HG03558 (cell line): ENCODE measurements around the gene SMPD3.

Source experiments
- ATAC-seq: cut with Tn5 transposase; IDR thresholded peaks from one replicate; pipeline ENCODE4 v1.9.1; 2021; ENCODE audit warnings: moderate number of reproducible peaks; ENCODE audit not compliant: unreplicated experiment; ENCODE audit errors: extremely low read depth

SMPD3 gene

GRCh38 chr16:68345958-68346635, 102.2 kb downstream of the SMPD3 start:
- no peak for ATAC-seq

DNA sequence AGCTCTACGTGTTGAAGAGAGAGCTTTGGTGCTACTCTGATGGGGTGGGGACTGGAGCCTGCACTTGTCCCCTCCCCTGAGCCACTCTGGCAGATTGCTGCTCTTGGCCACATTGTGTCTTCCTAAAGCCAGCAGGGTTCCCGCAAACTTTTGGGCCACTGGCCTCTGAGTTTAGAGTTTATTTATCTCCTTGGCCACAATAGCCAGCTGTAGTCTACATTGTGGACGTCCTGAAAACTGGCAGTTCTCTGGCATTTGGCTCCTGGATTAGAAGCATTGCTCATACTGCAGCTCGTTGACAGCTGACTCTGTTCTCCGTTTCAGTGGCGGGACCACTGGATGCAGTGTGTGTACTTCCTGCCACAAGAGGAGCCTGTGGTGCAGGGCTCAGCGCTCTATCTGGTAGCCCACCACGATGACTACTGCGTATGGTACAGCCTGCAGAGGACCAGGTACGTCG, 102.9 kb downstream of the SMPD3 start:
- no peak for ATAC-seq

GRCh38 chr16:68344252-68344651, 104.1 kb downstream of the SMPD3 start:
- no peak for ATAC-seq

DNA sequence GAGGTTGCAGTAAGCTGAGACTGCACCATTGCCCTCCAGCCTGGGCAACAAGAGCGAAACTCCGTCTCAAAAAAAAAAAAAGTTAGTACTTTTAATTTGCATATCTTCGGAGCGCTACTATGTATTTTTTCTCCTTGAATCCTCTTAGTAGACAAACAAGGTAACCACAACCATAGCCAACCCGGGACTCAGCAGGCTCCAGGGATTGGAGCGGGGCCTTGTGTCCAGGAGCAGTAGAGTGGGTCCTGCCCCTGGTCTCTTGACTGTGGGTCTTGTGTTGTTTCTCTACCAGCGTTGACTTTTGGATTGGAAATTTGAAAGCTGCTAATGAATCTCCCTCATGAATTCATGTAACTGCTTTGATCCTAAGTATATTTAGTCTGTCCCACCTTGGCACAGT, 105.2 kb downstream of the SMPD3 start:
- no peak for ATAC-seq

GRCh38 chr16:68342620-68343019, 105.7 kb downstream of the SMPD3 start:
- ATAC-seq: no peak

DNA sequence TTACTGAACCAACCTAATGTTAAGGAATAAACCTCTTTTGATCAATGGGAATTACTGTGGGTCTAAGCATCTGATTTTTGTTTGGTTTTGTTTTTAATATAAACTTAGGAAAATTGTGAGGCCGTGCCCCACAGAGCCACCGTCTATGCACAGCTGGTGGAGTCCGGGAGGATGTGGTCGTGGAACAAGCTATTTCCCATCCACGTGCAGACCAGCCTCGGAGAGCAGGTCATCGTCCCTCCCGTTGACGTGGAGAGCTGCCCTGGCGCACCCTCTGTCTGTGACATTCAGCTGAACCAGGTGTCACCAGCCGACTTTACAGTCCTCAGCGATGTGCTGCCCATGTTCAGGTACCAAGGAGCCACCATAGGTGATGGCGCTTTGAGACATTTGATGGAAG, 109.1 kb downstream of the SMPD3 start:
- no peak for ATAC-seq

- no peak for ATAC-seq
These were observed 109.8 kb downstream of the SMPD3 start for GRCh38 chr16:68338326-68339119.

GRCh38 chr16:68335175-68335574, 113.1 kb downstream of the SMPD3 start:
- no peak for ATAC-seq

DNA sequence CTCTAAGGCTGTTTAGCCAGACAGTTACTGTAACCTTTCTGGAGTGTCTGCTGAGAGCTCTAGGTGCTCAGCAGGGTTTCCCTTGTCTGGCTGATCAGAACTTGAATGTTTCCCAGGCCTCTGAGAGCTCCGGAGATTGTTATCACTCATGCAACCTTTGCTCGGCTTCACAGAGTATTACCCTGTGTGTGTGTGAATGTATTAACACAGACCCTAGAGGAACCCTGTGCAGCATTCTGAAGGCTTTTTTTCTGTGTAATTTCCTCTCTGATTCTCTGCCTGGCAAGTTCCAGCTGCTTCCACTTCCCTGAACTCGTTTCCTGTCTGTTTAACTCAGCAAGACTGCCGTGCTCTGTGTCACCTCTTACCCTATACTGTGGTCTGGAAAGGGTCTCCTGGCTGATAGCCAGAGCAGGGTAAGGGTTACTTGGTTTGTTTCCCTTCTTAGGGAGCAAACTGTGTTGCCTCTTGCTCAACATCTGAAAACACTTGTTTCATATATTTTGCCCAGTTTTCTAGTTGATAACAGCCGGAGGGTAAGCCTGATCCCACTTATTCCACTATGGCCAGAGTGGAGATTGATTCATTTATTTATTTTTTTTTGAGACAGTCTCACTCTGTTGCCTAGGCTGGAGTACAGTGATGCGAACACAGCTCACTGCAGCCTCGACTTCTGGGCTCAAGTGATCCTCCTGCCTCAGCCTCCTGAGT, 115.7 kb downstream of the SMPD3 start:
- no peak for ATAC-seq

- ATAC-seq: no peak
These were observed 116.4 kb downstream of the SMPD3 start for GRCh38 chr16:68331879-68332410.

GRCh38 chr16:68328860-68329390, 119.4 kb downstream of the SMPD3 start:
- ATAC-seq: no peak

- no peak for ATAC-seq
These were observed 120.0 kb downstream of the SMPD3 start for GRCh38 chr16:68328151-68328859.

DNA sequence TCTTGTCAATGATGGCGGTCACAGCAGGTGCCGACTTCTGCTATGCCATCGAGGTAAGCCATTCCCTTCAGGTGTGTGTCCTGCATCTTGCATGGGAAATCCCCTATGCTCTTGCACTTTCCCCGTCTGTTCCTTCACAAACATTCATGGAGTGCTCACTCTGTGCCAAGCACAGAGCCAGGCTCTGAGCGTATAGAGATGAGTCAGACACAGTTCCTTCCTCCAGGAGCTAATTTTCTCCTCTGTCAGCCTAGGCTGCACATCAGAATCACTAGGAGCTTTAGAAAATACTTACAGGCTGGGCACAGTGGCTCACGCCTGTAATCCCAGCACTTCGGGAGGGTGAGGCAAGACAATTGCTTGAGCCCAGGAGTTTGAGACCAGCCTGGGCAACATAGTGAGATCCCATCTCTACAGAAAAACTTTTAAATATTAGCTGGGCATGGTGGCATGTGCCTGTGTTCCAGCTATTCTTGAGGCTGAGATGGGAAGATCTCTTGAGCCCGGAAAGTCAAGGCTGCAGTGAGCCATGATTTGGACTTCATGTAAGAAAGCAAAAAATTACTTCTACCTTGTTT, 123.4 kb downstream of the SMPD3 start:
- no peak for ATAC-seq

GRCh38 chr16:68324336-68324735, 124.0 kb downstream of the SMPD3 start:
- ATAC-seq: no peak

DNA sequence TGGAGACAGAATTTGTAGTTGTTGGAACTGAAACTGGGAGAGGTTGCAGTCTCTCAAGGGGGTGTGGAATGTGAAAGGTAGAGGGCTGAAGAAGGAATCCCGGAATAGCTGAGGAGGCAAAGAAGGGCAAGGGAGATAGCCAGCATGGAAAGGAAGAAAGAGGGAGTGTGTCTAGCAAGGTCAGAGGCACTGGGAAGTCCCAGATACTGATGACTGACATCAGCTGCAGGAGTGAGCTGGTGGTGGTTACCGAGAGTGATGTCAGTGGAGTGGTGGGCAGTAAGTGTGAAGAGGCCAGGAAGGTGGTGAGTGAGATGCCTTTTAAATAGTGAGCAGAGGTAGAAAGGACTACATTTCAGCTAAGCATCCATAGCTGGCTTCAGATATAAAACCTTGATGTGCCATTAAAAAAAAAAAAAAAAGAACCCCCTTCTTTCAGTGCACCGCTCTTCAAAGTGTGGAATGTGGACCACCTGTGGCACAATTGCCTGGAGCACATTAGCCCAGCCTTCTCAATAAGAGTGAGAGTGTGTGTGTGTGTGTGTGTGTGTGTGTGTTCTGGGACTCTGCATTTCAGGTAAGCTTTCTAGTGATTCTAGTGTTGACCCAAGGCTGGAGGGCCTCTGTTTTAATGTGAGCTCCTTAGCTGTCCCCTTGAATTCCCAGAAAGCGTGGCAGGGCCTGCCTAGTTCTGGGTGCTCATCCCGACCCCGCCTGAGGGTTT, 129.0 kb downstream of the SMPD3 start:
- no peak for ATAC-seq

- ATAC-seq: no peak
These were observed 135.2 kb downstream of the SMPD3 start for GRCh38 chr16:68313116-68313515.

DNA sequence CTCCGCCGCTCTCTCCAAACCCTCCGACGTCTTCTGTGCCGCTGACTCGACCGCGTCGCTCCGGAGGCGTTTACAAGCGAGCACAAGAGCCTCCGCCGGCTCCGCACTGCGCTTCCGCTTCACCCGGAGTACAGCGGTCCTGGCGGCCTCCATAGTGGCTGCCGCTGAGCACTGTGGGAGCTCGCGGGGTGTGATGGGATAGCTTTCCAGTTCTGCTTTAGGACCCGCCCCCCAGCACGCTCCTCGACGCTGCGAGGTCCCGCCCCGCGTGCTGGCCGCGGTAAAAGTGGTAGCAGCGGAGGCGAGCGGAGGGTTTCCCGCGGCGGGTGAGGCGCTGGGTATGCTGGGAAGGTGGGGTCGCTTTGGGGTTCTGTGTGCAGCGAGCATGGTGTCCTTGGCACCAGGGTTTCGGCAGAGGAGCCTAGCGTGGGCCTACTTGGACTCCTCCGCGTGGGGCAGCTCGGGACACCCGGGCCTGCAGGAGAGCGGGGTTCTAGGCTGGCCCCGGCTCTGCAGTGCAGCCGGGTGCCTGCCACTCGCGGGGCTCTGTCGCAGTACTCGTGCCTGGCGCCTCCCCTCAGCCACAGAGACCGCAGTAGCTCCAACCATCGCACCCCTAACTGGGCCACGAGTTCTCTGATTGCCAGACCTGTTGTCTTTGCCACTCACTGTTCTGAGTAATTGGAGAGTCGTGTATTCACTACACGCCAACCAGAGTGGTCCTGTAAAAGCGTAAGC, 137.4 kb downstream of the SMPD3 start, which contains the start of the genes PRMT7 and SLC7A6OS:
TSS of gene PRMT7 (plus strand) at position 246 of the 738 bp plus-strand sequence. CDS start 4,961 bp downstream, outside the sequence.
TSS of gene SLC7A6OS (minus strand) at position 173 of the 738 bp plus-strand sequence. CDS start at position 153, 20 bp downstream.
- peak; percentile 85 for ATAC-seq

GRCh38 chr16:68310437-68310773, 137.9 kb downstream of the SMPD3 start:
- ATAC-seq: no peak
